GM12864 (cell line): ENCODE results near the gene SHISA2.
"Not testable (repeated sequence)": the region's sequence is repeated elsewhere in the genome, so short reads cannot be mapped to it uniquely, and the experiment has no call there.

Experiments
- DNase-seq: peaks from one replicate; pipeline ENCODE4 v3.0.0-alpha.2; 2011; ENCODE audit warnings: low read depth
- H3K4me3 ChIP-seq: 2 replicates; pipeline ENCODE4 v1.5.1; 2011; ENCODE audit warnings: mild to moderate bottlenecking, low read depth, low read length, control low read depth
- CTCF ChIP-seq: IDR thresholded peaks from 2 replicates; pipeline ENCODE4 v1.5.1; 2011; ENCODE audit warnings: low read depth, mild to moderate bottlenecking, moderate library complexity, low read length, control low read depth, inconsistent platforms; ENCODE audit errors: missing control alignments

Gene SHISA2

GRCh38 chr13:26067601-26068000 is 15.8 kb upstream of the SHISA2 start:
- no peak for DNase-seq
- no peak overlapping the region for H3K4me3 ChIP-seq
- no peak for TF ChIP-seq CTCF

GRCh38 chr13:26066492-26066891 is 14.7 kb upstream of the SHISA2 start:
- H3K4me3 ChIP-seq, DNase-seq: not testable (repeated sequence)

- no peak overlapping the region for H3K4me3 ChIP-seq
- no peak for DNase-seq
- peak; percentile 60 for TF ChIP-seq CTCF
These were observed 11.1 kb upstream of the SHISA2 start for GRCh38 chr13:26062853-26063444.

- H3K4me3 ChIP-seq = no peak overlapping the region
- TF ChIP-seq CTCF = no peak
- no peak for DNase-seq
These were observed 10.1 kb upstream of the SHISA2 start for GRCh38 chr13:26061947-26062346.

GRCh38 chr13:26061256-26061655 is 9.4 kb upstream of the SHISA2 start:
- DNase-seq = no peak
- TF ChIP-seq CTCF = no peak
- no peak overlapping the region for H3K4me3 ChIP-seq

GRCh38 chr13:26060357-26060756 is 8.5 kb upstream of the SHISA2 start:
- DNase-seq = no peak
- no peak overlapping the region for H3K4me3 ChIP-seq
- TF ChIP-seq CTCF = no peak

- H3K4me3 ChIP-seq = no peak overlapping the region
- DNase-seq = no peak
- no peak for TF ChIP-seq CTCF
These were observed 6.9 kb upstream of the SHISA2 start for GRCh38 chr13:26058704-26059103.
